ENCODE results near the gene C16orf89.
"Not testable (repeated sequence)": the region's sequence is repeated elsewhere in the genome, so short reads cannot be mapped to it uniquely, and the experiment has no call there.

C16orf89 gene

DNA sequence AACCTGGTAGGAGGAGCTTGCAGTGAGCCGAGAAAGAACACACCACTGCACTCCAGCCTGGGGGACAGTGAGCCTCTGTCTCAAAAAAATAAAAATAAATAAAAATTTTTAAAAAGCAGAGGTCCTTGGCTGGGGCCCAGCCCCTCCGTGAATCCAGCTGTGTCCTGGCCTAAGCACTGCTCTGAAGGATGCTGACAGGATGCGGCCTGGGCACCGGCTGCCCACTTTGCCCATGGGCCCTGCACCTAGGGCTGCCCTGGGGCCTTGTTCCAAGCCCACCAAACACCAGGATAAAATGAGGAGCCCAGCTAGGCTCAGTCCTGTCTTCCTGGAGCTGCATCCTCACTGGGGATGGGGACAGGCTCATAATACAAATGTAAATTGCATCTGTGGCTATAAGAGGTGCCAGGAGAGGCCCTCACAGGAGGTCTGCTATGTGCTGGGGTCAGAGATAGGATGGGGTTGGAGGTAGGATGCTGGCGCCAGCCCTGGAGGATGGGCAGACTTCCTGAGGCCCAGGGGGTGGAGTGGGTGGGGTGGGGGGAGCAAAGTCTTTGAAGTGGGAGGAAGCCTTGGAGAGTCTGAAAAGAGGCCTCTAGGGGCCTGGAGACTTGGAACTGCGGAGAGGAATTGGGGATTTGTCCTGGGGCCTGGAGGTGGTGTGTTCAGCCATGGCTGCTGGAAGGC, 6.2 kb downstream of the C16orf89 start:
- no peak for DNase-seq

DNA sequence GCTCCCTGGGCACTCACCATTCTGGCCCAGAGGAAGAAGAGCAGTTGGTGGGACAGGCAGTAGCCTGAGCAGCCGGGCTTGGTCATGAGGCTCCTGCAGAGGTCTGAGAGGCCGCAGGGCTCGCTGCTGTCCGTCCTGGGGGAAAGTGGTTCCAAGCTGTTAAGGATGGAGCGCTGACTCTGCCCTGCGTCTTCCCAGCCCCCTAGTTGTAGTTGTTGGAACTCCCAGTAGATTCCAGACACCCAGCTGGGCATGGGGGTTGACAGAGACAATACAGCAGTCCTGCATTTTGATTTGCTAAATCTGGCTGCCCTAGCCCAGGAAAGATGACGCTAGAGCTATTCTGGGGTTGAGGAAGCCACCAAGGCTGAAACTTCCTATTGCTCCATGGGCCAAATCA, 7.3 kb downstream of the C16orf89 start:
- DNase-seq = peak; percentile 41 to 55 (median 46)

DNA sequence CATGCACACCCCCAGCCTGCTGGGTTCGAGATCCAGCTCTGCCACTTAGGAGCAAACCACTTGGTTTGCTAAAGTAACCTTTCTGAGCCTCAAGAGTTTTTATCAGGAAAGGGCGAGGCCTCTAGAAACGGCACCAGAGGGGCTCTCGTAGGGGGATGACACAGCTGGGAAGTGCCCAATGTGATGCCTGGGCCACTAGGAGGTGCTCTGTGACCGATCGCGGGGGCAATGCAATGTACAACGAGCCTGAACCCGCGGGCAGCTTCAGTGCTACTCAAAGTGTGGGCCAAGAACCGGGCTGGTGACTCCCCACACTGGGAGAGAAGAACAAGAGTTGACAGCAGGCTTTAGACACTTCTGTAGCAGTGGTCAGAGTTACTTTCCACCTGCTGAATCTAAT, 9.4 kb downstream of the C16orf89 start:
- peak; percentile 68 to 80 (median 75) for DNase-seq

DNA sequence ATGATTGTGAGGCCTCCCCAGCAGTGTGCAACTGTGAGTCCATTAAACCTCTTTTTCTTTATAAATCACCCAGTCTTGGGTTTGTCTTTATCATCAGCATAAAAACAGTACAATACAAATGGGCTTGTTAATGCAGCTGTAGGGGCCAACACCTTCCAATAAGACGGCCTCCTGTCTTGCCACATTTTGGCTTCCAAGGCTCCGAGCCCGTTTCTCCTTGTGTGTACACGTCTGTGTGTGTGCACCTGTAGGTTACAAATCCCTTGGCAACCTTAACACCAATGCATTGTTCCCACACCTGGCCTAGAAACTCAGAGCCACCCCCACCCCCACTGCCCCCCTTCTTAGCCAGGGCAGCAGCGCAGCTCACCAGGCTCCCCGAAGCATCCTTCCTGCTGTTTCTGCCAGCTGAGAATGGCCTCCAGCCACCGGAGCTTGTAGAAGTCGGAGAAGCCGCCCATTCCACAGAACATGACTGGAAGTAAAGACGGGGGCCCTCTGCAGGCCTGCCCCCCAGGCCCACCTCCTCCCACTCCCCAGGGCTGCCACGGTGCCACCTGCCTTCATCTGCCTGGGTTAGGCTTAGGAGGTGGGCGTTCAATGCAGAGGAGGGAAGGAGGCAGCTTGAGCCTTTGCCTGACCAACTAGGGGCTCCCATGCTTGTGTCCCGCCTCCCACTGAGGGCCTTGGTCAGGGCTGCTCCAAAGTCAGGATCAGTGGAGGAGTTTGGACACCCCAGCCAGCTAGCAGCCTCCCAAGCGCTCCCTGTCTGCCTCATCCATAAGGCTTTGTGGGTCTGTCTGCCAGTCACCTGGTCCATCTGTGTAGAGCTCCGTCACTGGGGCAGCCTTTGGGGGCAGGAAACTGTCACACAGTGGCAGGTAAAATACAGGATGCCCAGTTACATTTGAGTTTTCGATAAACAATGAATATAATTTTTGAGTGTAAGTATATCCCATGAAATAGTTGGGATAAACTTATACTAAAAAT, 10.6 kb downstream of the C16orf89 start:
- DNase-seq = no peak

DNA sequence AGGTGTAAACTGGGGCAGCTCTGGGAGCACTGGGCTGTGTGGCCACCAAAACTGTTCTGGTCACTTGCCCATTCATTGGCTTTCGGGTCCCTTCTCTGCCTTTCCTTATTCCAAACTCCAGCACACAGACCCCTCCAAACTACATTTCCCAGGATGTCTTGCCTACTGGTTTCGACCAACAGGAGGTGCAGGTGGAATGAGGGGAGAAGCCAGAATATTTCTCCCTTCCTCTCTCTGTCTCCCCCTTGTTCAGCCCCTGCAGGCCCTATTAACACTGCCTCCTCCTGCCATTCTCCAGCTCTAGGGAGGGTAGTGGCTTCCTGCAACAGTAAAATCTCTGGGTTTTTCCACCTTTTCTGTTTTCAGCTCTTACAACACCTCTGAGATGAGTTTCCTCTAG, 18.8 kb downstream of the C16orf89 start:
- DNase-seq = no peak

DNA sequence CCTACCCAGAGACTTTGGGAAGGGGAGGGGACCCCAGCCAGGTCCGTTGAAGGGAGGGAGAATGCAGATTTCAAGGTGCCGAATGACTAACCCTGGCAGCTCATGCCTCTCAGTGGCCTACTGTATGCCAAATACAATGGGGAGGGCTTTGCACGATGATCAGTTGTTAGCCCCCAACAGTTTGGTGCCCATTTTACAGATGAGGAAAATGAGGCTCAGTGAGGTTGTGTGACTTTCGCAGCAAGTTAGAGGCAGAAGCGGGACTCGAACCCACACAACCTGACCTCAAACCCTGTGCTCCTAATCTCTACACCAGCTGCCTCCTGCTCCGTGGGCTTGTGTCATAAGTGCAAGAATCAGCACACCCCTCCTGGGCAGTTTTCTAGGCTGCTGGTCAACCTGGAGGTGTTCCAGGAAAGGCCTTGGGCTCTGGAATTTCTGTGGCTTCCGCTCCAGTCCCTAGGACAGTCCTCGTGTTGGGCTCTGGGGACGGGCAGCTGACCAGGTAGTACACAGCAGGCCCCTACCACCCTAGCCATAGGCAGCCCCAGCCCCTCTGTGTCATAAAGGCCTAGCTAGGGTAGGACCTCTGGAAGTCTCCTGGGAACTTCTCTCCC, 20.1 kb downstream of the C16orf89 start:
- no peak for DNase-seq

DNA sequence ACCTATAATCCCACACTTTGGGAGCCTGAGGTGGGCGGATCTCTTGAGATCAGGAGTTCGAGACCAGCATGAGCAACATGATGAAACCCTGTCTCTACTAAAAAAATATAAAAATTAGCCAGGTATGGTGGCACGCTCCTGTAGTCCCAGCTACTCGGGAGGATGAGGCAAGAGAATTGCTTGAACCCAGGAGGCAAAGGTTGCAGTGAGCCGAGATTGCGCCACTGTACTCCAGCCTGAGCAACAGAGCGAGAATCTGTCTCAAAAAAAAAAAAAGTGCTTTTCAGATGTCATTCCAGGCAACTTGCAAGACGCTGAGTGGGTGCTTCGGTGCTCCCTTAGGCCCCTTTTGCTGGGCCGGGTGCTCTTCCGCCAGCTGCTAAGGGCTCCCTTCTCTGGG, 21.2 kb downstream of the C16orf89 start:
- DNase-seq = not testable (repeated sequence)

DNA sequence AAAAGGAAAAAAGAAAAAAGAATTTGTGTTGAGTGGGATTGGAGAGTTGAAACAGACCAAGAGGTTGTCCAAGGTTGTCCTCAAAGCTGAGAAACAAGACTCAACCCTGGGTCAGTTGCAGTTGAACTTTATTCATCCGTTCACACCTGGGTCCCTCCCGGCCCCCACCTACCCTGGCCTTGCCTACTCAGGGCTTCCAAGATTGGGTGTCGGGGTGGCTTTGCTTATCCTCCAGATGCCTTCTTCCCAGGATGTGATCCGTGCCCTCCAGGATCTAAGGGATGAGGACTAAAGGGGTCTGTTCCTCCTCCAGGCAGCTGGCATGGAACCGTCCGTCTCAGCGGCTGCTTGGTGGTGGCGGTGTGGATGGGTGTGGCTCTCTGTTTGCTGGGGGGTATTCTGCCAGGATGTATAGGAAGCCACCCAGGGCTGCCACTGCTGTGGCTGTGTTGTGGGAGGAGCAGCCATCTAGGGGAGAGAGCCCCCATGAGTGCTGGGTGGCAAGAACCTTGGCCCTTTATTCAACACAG, 21.7 kb downstream of the C16orf89 start:
- no peak for DNase-seq

DNA sequence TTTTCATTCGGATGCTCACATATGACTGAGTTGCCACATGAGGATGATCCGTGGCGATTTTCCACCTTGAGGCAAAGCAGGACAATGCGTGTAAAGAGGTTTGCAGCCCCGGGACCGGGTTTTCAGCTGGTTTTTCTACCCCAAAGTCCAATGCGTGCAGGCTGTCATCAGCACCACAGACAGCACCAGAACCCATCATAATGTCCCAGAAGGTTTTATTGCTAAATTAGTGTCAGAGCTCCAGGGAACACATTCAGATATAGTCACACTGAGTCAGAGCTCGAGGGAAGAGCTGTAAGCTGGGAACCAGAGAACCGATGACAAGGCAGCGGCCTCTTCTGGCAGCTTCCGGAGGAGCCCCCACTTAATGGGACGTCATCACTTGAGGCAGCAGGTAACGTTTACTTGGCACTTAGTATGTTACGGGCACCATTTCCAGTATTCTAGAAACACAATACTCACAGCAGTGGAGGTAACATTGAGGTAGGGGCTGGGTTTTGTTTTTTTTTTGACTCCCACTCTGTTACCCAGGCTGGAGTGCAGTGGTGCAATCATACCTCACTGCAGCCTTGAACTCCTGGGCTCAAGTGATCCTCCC, 23.1 kb downstream of the C16orf89 start:
- no peak for DNase-seq

DNA sequence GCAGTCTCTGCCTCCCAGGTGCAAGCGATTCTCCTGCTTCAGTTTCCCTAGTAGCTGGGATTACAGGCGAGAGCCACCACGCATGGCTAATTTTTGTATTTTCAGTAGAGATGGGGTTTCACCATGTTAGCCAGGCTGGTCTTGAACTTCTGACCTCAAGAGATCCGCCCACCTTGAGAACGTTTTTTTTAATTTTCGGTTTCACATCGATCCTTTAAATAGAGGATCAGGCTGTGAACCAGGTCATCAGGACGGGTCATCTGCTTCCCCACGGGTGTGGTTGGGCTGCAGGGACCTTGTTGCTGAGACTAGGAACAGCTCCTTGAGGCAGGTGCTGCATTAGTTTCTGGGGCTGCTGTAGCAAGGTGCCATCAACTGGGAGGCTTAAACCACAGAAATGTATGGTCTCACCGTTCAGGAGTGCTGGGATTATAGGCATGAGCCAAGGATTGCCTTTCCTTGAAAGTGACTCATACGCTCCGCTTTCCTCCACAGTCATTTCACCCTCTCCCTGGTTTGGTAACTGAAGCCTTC, 24.1 kb downstream of the C16orf89 start:
- no peak for DNase-seq

DNA sequence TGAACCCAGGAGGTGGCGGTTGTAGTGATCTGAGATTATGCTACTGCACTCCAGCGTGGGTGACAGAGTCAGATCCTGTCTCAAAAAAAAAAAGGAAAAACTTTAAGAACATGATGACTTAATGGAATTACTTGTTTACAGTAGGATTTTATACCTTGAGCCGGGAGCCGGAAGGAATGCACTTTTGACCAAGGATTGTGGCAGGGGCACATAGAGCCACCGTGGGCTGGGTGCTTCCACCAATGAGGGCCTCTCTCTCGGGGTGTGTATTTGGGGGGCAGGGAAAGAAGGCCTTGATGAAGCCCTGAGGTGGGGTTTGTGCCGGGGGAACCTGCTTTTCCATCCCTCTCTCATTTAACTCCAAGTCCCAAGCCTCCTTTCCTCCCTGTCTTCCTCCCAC, 25.3 kb downstream of the C16orf89 start:
- DNase-seq = no peak

DNA sequence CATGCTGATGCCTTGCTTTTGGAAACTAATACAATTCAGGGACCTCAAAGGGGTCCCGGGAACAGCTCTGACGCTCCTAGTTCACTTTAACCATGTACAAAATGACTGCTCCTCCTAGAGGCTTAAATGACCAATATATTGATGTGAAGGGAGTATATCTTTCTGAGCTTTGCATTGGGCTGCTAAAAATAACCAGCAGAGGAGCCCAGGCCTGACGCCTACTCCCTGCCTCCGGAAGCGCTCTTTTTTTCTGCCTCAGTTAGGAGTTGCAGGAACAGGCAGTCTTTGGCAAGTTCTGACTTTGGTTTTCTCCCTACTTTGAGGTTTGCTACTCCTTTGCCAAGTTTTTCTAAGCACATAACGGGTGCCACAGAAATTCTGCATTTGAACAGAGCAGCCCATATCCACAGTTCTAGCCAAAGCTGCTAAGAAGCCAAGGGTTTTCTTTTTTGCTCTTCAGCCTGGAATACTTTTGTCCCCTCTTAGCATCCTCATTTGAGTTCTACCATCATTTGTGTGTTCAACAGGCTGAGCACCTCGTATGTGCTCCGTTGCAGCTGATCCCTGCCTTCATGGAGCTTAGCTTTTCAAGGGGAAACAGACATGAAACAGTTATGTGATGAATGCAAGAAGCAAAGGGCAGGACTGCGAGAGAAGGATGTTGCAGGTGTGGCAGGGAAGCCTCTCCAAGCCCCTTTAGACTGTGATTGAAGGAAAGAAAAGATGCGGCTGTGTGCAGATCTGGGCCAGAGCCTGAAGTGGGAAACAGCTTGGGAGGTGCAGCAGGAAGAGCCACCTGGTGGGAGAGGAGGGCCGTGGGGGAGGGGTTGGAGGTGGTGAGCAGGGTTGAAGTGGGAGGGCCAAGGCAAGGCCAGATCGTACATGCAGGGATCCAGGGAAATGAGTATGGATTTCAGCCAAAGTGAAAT, 29.3 kb downstream of the C16orf89 start:
- no peak for DNase-seq

DNA sequence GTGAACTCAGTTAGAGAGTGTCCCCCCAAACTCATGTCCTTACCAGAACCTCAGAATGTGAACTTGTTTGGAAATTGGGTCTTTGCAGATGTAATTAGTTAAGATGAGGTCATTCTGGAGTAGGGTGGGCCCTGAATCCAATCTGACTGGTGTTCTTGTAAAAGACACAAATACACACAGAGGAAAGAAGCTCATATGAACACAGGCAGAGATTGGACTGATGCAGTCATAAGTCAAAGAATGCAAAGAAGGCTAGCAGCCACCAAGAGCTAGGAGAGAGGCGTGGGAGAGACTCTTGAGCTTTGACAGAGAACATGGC, 29.9 kb downstream of the C16orf89 start:
- no peak for DNase-seq

DNA sequence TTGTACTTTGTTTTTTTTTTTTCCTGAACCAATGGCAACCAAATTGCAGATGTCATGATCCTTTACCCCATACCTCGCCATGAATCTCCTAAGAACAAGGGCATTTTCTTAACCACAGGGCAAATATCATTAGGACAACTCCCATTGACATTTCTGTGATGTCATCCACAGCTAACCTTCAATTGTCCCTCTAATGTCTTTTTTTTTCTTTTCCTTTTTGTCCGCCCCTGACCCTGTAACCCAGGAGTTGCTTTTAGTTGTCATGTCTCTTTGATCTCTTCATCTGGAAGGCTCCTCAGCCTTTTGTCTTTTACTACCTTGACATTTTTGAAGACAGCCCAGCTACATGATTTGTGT, 31.6 kb downstream of the C16orf89 start:
- no peak for DNase-seq

DNA sequence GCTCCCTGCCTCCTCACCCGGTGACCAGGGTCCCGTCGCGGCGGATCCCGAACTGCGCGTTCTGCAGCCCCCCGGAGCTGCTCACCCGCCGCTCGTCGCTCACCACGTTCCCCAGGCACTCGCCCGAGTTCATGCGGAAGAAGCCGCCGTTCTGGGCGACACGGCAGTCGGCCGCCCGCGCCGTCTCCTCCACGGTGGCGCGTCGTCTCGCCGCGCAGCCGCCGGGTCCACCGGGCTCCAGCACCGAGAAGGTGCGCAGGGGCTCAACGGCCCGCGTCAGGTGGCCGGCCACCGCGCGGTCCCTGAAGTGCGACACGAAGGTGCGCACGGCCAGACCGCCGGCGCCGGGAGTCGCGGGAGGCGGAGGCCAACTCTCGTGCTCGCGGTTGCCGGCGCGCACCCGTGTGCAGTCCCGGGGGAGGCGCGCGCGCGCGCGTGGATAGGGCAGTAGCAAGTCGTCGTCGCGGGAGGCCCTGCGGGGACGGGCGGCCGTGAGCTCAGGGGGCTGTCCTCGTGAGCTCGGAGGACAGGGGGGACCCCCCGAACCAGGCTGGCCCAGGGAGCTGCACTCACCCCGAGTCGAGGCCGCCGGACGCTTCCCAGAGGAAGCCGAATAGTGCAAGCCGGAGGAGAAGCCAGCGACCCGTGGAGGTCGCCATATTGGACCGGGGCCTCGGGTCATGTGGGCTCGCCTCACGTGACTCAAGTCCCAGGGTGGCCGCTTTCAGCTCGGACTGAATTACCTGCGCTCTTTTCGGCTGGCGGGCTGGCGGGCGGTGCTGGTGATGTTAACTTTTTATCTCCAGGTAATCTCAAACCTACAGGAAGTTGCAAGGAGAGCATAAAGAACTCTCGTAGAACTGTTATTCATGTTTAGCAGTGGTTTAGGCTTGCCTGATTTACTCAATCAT, 32.2 kb downstream of the C16orf89 start, which contains the start of gene NAGPA:
NAGPA (minus strand) TSS at position 680 of the 911 bp plus-strand sequence; CDS start at position 659, 21 bp downstream.
- peak; percentile 77 to 94 (median 87) for DNase-seq

DNA sequence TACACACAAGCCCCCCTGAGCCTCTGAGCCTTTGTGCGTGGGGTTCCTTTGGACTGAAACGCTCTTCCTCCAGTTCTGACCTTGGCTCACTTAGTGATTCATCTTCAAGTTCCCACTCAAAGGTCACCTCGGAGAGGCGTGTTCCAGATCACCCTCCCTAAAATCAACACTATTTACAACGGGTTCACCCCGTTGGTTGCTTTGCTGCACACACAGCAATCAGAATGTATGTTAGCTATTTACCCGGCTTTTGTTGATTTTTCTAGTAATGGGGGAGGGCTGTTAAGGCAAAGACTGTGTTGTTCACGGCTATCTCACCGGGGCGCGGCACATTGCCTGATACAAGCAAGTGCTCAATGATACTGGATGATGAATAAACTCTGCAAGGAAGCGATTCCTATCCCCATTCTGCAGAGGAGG, 33.0 kb downstream of the C16orf89 start:
- DNase-seq = peak; percentile 20 to 40 (median 35)

DNA sequence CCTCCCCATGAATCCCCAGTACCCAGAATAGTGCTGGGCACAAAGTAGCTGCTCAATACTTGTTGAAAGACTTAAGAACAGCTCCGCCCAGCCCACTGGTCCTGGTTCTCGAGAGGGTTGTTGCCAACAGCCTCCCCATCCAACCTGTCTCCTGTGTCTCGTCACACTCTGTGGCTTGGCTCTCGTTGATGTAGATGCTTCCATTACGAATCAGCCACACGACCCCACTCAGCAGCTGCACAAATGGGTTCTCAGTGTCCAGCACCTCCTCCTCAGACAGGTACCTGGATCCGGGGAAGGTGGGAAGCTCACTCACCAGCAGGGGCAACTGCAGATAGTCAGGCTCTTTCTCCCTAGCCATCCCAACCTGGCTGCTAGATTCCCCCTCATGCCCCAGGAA, 34.2 kb downstream of the C16orf89 start:
- no peak for DNase-seq

DNA sequence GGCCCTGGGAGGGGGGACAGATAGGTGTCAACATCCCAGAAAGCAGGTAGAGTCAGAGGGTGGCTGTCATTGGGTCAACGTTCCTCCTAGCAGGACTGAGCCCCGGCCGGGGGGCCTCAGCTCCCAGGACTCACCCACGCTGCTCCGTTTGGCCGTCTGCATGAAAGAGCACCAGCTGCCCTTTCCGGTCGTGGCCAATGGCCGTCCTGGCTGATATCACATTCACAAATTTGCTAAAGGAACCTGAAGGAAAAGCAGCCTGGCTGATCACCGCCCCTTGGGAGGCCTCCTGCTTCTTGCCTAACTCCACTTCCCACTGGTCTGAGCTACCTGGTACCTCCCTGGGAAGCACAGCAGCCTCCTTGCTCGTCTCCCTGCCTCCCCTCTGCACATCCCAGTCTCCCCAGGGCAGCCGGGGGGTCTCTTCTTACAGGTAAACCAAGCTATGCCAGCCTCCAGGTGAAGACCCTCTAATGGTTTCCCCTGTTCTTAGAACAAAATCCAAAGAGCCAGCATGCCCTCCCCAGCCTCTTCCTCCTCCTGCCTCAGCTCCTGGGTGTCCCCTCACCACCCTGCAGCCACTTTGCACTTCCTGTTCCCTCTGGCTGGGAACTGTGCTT, 35.4 kb downstream of the C16orf89 start:
- DNase-seq = no peak

DNA sequence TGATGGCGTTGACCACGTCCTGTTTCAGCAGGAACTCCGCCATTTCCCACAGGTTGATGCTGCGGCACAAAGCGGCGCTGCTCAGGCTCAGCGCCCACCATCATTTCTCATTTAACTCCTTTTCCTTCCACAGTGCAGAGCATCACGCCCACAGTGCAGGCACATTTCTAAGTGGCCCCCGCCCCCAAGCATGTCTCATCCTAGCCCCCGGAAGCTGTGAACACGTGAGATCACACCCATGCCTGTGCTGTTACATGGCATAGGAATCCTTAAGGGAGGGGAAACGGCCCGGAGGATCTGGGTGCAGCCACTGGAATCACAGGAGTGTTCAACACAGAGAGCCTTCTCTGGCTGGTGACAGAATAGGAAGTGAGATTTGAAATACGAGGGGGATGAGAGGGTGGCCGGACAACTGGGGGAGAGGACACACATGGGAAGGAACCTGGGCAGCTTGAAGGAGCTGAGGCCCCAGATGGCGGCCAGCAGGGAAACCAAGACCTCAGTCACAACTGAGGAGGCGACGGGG, 36.7 kb downstream of the C16orf89 start:
- no peak for DNase-seq
